ENCODE data around the gene KCNMB3. TPM values are rescaled to one million over a fixed set of nuclear protein-coding genes. Genes with fewer than 3 reads are reported as not detected.

The KCNMB3 gene
- total and polyA plus RNA-seq, 4 donors, result 0.44 to 3.1 (median 2.2) TPM

GRCh38 chr3:179289295-179289694 lies 38.4 kb upstream of the KCNMB3 start:
- no peak overlapping the region for H3K4me3 ChIP-seq (ENCODE audit: low read depth in 1 of 3, low read length in 3 of 3)
- H3K9ac ChIP-seq (ENCODE audit: low read depth in 1 of 2, low read length in 2 of 2), result no peak overlapping the region
- H3K36me3 ChIP-seq (ENCODE audit: control insufficient read depth in 4 of 4, insufficient read depth in 3 of 4, low read depth in 1 of 4, low read length in 3 of 4), result no peaks in the 10 kb centered on the region
- no peak overlapping the region for H3K27ac ChIP-seq (ENCODE audit: low read depth in 1 of 2, low read length in 2 of 2)
- no peak for DNase-seq (ENCODE audit: low spot score)
- 63% methylated on average over 3 of the region's 3 CpGs for WGBS
- no peaks in the 10 kb centered on the region for H3K27me3 ChIP-seq (ENCODE audit: control insufficient read depth in 4 of 4, insufficient read depth in 4 of 4, low read length in 3 of 4)
- H3K4me1 ChIP-seq (ENCODE audit: control insufficient read depth in 4 of 4, insufficient read depth in 4 of 4, low read length in 3 of 4), result no peaks in the 10 kb centered on the region
- H3K9me3 ChIP-seq (ENCODE audit: control insufficient read depth in 4 of 4, low read length in 3 of 4), result no peaks in the 10 kb centered on the region
- TF ChIP-seq RXRA (IDR thresholded peaks at IDR 0.05), result no peak
- TF ChIP-seq, protein P1, sequence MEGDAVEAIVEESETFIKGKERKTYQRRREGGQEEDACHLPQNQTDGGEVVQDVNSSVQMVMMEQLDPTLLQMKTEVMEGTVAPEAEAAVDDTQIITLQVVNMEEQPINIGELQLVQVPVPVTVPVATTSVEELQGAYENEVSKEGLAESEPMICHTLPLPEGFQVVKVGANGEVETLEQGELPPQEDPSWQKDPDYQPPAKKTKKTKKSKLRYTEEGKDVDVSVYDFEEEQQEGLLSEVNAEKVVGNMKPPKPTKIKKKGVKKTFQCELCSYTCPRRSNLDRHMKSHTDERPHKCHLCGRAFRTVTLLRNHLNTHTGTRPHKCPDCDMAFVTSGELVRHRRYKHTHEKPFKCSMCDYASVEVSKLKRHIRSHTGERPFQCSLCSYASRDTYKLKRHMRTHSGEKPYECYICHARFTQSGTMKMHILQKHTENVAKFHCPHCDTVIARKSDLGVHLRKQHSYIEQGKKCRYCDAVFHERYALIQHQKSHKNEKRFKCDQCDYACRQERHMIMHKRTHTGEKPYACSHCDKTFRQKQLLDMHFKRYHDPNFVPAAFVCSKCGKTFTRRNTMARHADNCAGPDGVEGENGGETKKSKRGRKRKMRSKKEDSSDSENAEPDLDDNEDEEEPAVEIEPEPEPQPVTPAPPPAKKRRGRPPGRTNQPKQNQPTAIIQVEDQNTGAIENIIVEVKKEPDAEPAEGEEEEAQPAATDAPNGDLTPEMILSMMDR (IDR thresholded peaks at IDR 0.05; ENCODE audit: low read depth, low read length, missing input control), result no peak
- TF ChIP-seq, protein P2, sequence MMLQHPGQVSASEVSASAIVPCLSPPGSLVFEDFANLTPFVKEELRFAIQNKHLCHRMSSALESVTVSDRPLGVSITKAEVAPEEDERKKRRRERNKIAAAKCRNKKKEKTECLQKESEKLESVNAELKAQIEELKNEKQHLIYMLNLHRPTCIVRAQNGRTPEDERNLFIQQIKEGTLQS (IDR thresholded peaks at IDR 0.05), result no peak
- no peak for TF ChIP-seq YY1 (IDR thresholded peaks at IDR 0.05)
- no peak for TF ChIP-seq NR2F2 (IDR thresholded peaks at IDR 0.05)
- no peak for TF ChIP-seq GABPA (IDR thresholded peaks at IDR 0.05 in 1 of 2, conservative IDR thresholded peaks at IDR 0.05 in 1 of 2)
- TF ChIP-seq EGR1 (IDR thresholded peaks at IDR 0.05; ENCODE audit: low read depth in 2 of 2), result no peak
- TF ChIP-seq, protein P3, sequence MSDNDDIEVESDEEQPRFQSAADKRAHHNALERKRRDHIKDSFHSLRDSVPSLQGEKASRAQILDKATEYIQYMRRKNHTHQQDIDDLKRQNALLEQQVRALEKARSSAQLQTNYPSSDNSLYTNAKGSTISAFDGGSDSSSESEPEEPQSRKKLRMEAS (IDR thresholded peaks at IDR 0.05), result no peak
- TF ChIP-seq FOXA1 (IDR thresholded peaks at IDR 0.05), result no peak
- TF ChIP-seq FOXA2 (IDR thresholded peaks at IDR 0.05), result no peak
- TF ChIP-seq HNF4A (conservative IDR thresholded peaks at IDR 0.05), result no peak
- TF ChIP-seq REST (IDR thresholded peaks at IDR 0.05), result no peak
- no peak for TF ChIP-seq TAF1 (conservative IDR thresholded peaks at IDR 0.05)
- no peak for TF ChIP-seq ZBTB33 (IDR thresholded peaks at IDR 0.05)
- no peak for TF ChIP-seq SP1 (IDR thresholded peaks at IDR 0.05)

DNA sequence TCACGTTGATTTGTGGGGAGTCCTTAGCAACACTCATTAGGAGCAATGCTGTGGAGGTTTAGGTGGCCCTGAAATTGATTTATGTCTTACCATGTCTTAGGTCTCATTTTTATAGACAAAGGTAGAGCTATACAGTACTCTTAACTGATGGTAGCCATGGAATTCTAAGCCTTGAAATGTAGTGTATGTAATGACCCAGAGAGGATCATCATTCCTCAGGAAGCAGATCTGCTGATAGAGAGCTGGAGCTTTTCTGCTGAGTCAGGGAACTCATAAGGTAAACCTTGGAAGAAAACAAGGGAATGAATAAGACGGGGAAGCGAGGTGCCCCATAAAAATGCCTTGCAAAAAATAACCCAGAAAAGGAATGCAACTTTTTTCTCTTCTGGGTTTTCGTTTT lies 37.9 kb upstream of the KCNMB3 start:
- no peaks in the 10 kb centered on the region for H3K9me3 ChIP-seq (ENCODE audit: control insufficient read depth in 4 of 4, low read length in 3 of 4)
- no peak for DNase-seq (ENCODE audit: low spot score)
- no peaks in the 10 kb centered on the region for H3K4me1 ChIP-seq (ENCODE audit: control insufficient read depth in 4 of 4, insufficient read depth in 4 of 4, low read length in 3 of 4)
- no peak overlapping the region for H3K9ac ChIP-seq (ENCODE audit: low read depth in 1 of 2, low read length in 2 of 2)
- no peaks in the 10 kb centered on the region for H3K36me3 ChIP-seq (ENCODE audit: control insufficient read depth in 4 of 4, insufficient read depth in 3 of 4, low read depth in 1 of 4, low read length in 3 of 4)
- 80% methylated on average over 4 of the region's 4 CpGs for WGBS
- no peak overlapping the region for H3K27ac ChIP-seq (ENCODE audit: low read depth in 1 of 2, low read length in 2 of 2)
- no peak overlapping the region for H3K4me3 ChIP-seq (ENCODE audit: low read depth in 1 of 3, low read length in 3 of 3)
- H3K27me3 ChIP-seq (ENCODE audit: control insufficient read depth in 4 of 4, insufficient read depth in 4 of 4, low read length in 3 of 4), result no peaks in the 10 kb centered on the region
- TF ChIP-seq, protein P1 (IDR thresholded peaks at IDR 0.05; ENCODE audit: low read depth, low read length, missing input control), result no peak
- TF ChIP-seq, protein P3 (IDR thresholded peaks at IDR 0.05), result no peak
- TF ChIP-seq NR2F2 (IDR thresholded peaks at IDR 0.05) (no peak), ZBTB33 (IDR thresholded peaks at IDR 0.05) (no peak), SP1 (IDR thresholded peaks at IDR 0.05) (no peak), YY1 (IDR thresholded peaks at IDR 0.05) (no peak), GABPA (IDR thresholded peaks at IDR 0.05 in 1 of 2, conservative IDR thresholded peaks at IDR 0.05 in 1 of 2) (no peak), JUND (IDR thresholded peaks at IDR 0.05) (no peak), EGR1 (IDR thresholded peaks at IDR 0.05; ENCODE audit: low read depth in 2 of 2) (no peak), HNF4A (conservative IDR thresholded peaks at IDR 0.05) (no peak), FOXA2 (IDR thresholded peaks at IDR 0.05) (no peak)
- TF ChIP-seq, protein P2 (IDR thresholded peaks at IDR 0.05), result no peak

Measured in liver (tissue), 9 donors.